Left lung (tissue), 10 donors: Measurements from ENCODE around the gene ZNF835. TPM values are rescaled to one million over a fixed set of nuclear protein-coding genes. Genes with fewer than 3 reads are reported as not detected.

Source experiments
- ATAC-seq: fragments of 200-7000 bp; cut with Tn5 transposase; one replicate; pipeline ENCODE4 v1.9.1; 2020; ENCODE audit warnings: moderate library complexity
- DNase-seq, 4 donors: peaks; one replicate each; pipeline ENCODE4 v3.0.0-alpha.2; 2013 to 2020
- H3K27ac ChIP-seq, 2 donors: fragments of 200-600 bp; sonication (generic) in 1 of 2; one replicate each; pipeline versions ENCODE4 v1.5.0 to v1.8.0; 2020 to 2021
- H3K27me3 ChIP-seq, 2 donors: fragments of 200-600 bp; sonication (generic) in 1 of 2; one replicate each; pipeline versions ENCODE4 v1.5.0 to v1.8.0; 2020 to 2021
- H3K36me3 ChIP-seq, 2 donors: fragments of 200-600 bp; sonication (generic) in 1 of 2; one replicate each; pipeline versions ENCODE4 v1.5.0 to v1.8.0; 2020 to 2021
- H3K4me1 ChIP-seq, 2 donors: fragments of 200-600 bp; one replicate each; pipeline ENCODE4 v1.8.0; 2021
- H3K4me3 ChIP-seq, 2 donors: fragments of 200-600 bp; sonication (generic) in 1 of 2; one replicate each; pipeline versions ENCODE4 v1.5.0 to v1.8.0; 2020 to 2021; ENCODE audit warnings: mild to moderate bottlenecking in 1 of 2
- H3K9me3 ChIP-seq, 2 donors: fragments of 200-600 bp; sonication (generic) in 1 of 2; one replicate each; pipeline versions ENCODE4 v1.5.0 to v1.8.0; 2020 to 2021
- intact Hi-C, 2 donors: fragments of 100-400 bp; cut with DNase I; formaldehyde crosslinking; loops; one replicate each; pipeline versions ENCODE4 v1.11.2 to v1.14.2; 2022
- polyA plus RNA-seq, 6 donors: library from polyadenylated mRNA; unstranded; fragments of 120-200 nt; gene quantifications; one replicate each; pipeline ENCODE4 v1.2.1, GENCODE V29; 2013; ENCODE audit not compliant: insufficient read length in 6 of 6
- total RNA-seq, 2 donors: library from RNA; stranded (reverse); fragmentation: NEBNext Ultra II Directional; extraction: Animal tissue kit (Norgen Biotek cat#: 25700); gene quantifications; one replicate each; pipeline ENCODE4 v1.2.1, GENCODE V29; 2021
- TF ChIP-seq, protein P1 (sequence below), 2 donors: fragments of 200-600 bp; sonication (generic) in 1 of 2; IDR thresholded peaks; one replicate each; pipeline versions ENCODE4 v1.5.0 to v1.8.0; 2021; ENCODE audit warnings: antibody characterized with exemption in 2 of 2
- donor health status: DM: no; HTN: yes; CAD: no.
- donor health status: DM: no; HTN: no; CAD: no.

Gene ZNF835
- total and polyA plus RNA-seq, 8 donors = 2.3 to 4.9 (median 3.6) TPM

DNA sequence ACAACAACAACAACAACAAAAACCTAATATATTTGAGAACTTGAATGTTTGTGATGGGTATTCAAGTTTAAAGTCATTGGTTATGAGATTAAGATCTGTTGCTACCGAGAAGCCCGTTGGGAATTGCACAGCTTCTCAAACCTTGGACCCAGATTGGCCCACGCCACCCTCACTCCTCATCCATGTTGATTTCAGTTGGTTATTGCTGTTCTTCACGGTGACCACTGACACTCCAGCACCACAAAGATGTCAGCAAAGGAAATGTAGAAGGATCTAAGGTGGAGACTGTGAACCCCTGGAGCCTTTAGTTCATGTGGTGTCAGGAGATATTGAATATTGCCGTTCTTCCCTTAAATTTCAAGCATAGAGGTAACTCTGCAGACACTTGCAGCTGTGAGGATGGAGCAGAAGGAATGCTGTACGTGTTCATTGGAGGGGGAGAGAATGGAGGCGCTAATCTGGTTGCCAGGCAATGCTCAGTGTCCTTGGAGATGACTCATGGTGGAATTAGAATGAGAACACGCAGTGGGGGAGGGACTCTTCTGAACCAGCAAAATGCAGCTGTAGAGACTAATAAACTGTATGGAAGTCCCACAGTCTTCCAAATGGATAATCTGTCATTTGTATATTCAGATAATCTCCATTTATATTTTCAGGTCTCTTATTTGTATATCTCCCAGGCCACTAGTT, 20.8 kb upstream of the ZNF835 start:
- Histone ChIP-seq H3K36me3 (no peaks in the 10 kb centered on the region), H3K4me1 (no peaks in the 10 kb centered on the region), H3K27ac (no peak overlapping the region), H3K27me3 (no peaks in the 10 kb centered on the region), H3K4me3 (no peak overlapping the region), H3K9me3 (peaks cover 0 to 26% of the 10 kb centered on the region in 2 donors)
- DNase-seq = no peak
- TF ChIP-seq, protein P1, sequence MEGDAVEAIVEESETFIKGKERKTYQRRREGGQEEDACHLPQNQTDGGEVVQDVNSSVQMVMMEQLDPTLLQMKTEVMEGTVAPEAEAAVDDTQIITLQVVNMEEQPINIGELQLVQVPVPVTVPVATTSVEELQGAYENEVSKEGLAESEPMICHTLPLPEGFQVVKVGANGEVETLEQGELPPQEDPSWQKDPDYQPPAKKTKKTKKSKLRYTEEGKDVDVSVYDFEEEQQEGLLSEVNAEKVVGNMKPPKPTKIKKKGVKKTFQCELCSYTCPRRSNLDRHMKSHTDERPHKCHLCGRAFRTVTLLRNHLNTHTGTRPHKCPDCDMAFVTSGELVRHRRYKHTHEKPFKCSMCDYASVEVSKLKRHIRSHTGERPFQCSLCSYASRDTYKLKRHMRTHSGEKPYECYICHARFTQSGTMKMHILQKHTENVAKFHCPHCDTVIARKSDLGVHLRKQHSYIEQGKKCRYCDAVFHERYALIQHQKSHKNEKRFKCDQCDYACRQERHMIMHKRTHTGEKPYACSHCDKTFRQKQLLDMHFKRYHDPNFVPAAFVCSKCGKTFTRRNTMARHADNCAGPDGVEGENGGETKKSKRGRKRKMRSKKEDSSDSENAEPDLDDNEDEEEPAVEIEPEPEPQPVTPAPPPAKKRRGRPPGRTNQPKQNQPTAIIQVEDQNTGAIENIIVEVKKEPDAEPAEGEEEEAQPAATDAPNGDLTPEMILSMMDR (IDR thresholded peaks at IDR 0.05) = no peak
- no peak for ATAC-seq
- intact Hi-C loops = no loop called here

DNA sequence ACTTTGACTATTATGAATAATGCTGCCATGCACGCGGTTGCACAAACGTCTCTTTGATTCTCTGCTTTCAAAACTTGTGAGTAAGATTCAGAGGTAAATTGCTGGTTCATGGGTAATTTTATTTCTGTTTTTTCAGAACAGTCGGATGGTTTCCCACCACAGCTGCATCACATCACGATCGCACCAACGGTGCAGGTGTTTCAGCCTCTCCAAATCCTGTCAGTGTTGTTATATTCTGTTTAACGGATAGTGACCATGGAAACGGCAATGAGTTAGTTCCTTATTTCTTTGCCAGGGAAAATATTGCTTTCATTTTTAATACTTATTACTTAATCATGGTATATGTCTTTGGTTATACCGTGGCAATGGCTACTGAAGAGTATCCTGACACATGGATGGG, 19.1 kb upstream of the ZNF835 start:
- intact Hi-C loops = no loop called here
- DNase-seq = no peak
- no peaks in the 10 kb centered on the region for H3K36me3 ChIP-seq
- no peak for ATAC-seq
- TF ChIP-seq, protein P1 (IDR thresholded peaks at IDR 0.05) = no peak
- H3K4me1 ChIP-seq = no peaks in the 10 kb centered on the region
- H3K27me3 ChIP-seq = no peaks in the 10 kb centered on the region
- no peak overlapping the region for H3K4me3 ChIP-seq
- H3K9me3 ChIP-seq = peaks cover 0 to 31% of the 10 kb centered on the region in 2 donors
- H3K27ac ChIP-seq = no peak overlapping the region

DNA sequence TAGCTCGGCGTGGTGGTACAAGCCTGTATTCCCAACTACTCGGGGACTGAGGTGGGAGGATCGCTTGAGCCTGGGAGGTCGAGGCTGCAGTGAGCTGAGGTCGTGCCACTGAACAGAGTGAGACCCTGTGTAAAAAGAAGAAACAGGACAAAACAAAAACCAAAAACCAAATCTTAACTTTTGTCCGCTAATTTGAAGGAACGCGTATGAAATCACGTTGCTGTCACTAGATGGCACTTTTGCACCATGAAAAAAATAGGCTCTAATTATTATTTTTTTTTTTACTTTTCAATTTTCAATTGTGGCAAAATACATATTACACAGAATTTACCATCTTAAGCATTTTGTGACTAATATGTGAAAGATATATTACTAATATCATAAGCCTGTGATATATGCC, 17.6 kb upstream of the ZNF835 start:
- Histone ChIP-seq H3K9me3 (peaks cover 0 to 39% of the 10 kb centered on the region in 2 donors), H3K4me1 (no peaks in the 10 kb centered on the region), H3K36me3 (no peaks in the 10 kb centered on the region), H3K27ac (no peak overlapping the region), H3K4me3 (no peak overlapping the region), H3K27me3 (no peaks in the 10 kb centered on the region)
- ATAC-seq (no peak), DNase-seq (no peak)
- intact Hi-C loops = no loop called here
- TF ChIP-seq, protein P1 (IDR thresholded peaks at IDR 0.05) = no peak

DNA sequence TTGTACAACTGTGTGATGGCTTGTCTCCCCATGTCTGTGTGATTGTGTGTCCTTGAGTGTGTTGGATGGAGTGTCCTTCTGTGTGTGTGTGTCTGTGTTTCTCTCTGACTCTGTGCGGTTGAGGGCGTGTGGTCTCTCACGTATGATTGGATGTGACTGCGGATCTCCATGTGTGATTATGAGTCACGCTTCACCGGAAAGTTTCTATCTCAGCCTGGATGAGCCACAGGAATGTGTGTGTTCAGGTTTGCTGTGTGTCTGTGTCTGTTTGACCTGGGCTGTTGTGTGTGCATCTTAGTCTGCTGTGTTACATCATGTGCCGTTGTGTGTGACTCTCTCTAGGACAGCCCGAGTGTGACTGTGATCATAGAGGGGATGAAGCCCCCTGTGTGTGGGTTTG, 15.5 kb upstream of the ZNF835 start:
- H3K36me3 ChIP-seq = no peaks in the 10 kb centered on the region
- no peaks in the 10 kb centered on the region for H3K27me3 ChIP-seq
- TF ChIP-seq, protein P1 (IDR thresholded peaks at IDR 0.05) = no peak
- H3K4me1 ChIP-seq = no peaks in the 10 kb centered on the region
- ATAC-seq (no peak), DNase-seq (no peak)
- intact Hi-C loops = no loop called here
- peaks cover 0 to 38% of the 10 kb centered on the region in 2 donors for H3K9me3 ChIP-seq
- H3K27ac ChIP-seq = no peak overlapping the region
- H3K4me3 ChIP-seq = no peak overlapping the region

- peaks cover 0 to 37% of the 10 kb centered on the region in 2 donors for H3K9me3 ChIP-seq
- H3K4me1 ChIP-seq = no peaks in the 10 kb centered on the region
- TF ChIP-seq, protein P1 (IDR thresholded peaks at IDR 0.05) = no peak
- H3K27me3 ChIP-seq = no peaks in the 10 kb centered on the region
- no peak overlapping the region for H3K4me3 ChIP-seq
- no peak overlapping the region for H3K27ac ChIP-seq
- DNase-seq (no peak), ATAC-seq (no peak)
- no peaks in the 10 kb centered on the region for H3K36me3 ChIP-seq
- intact Hi-C loops = no loop called here
Measured at GRCh38 chr19:56683116-56683515, 11.6 kb upstream of the ZNF835 start.
